ENCODE measurements around the gene ADM5.

GRCh38 chr19:49653466-49653806 is 36.0 kb upstream of the ADM5 start:
- TF ChIP-seq, protein P1, sequence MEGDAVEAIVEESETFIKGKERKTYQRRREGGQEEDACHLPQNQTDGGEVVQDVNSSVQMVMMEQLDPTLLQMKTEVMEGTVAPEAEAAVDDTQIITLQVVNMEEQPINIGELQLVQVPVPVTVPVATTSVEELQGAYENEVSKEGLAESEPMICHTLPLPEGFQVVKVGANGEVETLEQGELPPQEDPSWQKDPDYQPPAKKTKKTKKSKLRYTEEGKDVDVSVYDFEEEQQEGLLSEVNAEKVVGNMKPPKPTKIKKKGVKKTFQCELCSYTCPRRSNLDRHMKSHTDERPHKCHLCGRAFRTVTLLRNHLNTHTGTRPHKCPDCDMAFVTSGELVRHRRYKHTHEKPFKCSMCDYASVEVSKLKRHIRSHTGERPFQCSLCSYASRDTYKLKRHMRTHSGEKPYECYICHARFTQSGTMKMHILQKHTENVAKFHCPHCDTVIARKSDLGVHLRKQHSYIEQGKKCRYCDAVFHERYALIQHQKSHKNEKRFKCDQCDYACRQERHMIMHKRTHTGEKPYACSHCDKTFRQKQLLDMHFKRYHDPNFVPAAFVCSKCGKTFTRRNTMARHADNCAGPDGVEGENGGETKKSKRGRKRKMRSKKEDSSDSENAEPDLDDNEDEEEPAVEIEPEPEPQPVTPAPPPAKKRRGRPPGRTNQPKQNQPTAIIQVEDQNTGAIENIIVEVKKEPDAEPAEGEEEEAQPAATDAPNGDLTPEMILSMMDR (IDR thresholded peaks at IDR 0.05): no peak
- no peak for TF ChIP-seq POLR2A (IDR thresholded peaks at IDR 0.05)

Data from upper lobe of left lung (tissue), 4 donors.